GM23338 (cell line): Measurements from ENCODE around the gene LRP1-AS.

ENCODE experiments used
- CREB1 ChIP-seq: fragments of 250-450 bp; sonication (Bioruptor Pico); IDR thresholded peaks from 2 replicates; pipeline ENCODE4 v1.5.0; 2020; ENCODE audit warnings: low read depth, mild to moderate bottlenecking, moderate library complexity
- CTCF ChIP-seq, 2 experiments: fragments of 200-600 bp in 1 of 2; sonication (generic) in 1 of 2; conservative IDR thresholded peaks; 2 replicates each; pipeline versions ENCODE4 v1.5.1 to v1.6.1; 2016 to 2017; ENCODE audit warnings: antibody characterized with exemption in 2 of 2, low read depth in 2 of 2, mild to moderate bottlenecking in 2 of 2, moderate library complexity in 1 of 2
- EZH2 ChIP-seq: fragments of 200-600 bp; sonication (generic); IDR thresholded peaks from one replicate; pipeline ENCODE4 v1.8.0; 2017; ENCODE audit warnings: antibody characterized with exemption, mild to moderate bottlenecking, low read depth; ENCODE audit not compliant: unreplicated experiment
- EZH2phosphoT487 ChIP-seq: fragments of 200-600 bp; sonication (generic); IDR thresholded peaks from one replicate; pipeline ENCODE4 v1.8.1; 2018; ENCODE audit warnings: antibody characterized with exemption; ENCODE audit not compliant: unreplicated experiment
- JUNB ChIP-seq: IDR thresholded peaks from one replicate; pipeline ENCODE4 v1.6.1; 2016; ENCODE audit warnings: antibody characterized with exemption; ENCODE audit not compliant: unreplicated experiment
- POLR2AphosphoS5 ChIP-seq: IDR thresholded peaks from 2 replicates; pipeline ENCODE4 v1.6.1; 2016; ENCODE audit warnings: antibody characterized with exemption, low read depth
- REST ChIP-seq: IDR thresholded peaks from one replicate; pipeline ENCODE4 v1.6.1; 2018; ENCODE audit warnings: antibody characterized with exemption; ENCODE audit not compliant: unreplicated experiment
- STAT1 ChIP-seq: IDR thresholded peaks from one replicate; pipeline ENCODE4 v1.6.1; 2016; ENCODE audit warnings: antibody characterized with exemption; ENCODE audit not compliant: unreplicated experiment

DNA sequence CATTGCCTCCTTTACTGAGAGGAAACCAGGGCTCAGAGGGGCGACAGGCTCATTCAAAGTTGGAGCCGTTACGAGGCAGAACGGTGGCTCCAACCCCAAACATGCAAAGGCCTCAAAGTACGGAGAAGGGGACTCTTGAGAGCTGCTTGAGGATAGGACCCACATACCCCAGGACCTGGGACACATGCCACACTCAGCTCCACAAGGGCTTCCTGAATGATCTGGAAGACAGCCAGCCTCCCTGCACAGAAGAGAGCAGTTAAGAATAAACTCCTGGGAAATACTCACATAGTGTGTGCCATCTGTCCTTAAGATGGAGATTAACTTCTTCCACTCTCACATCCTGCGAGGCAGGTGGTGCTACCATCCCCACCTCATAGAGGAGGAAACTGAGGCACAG is 42.6 kb upstream of the LRP1-AS start:
- no peak for TF ChIP-seq EZH2
- no peak for TF ChIP-seq CTCF (conservative IDR thresholded peaks at IDR 0.05; ENCODE audit: low read depth in 2 of 2)
- TF ChIP-seq EZH2phosphoT487, result no peak
- TF ChIP-seq CREB1 (CRISPR knock-in tag), result no peak
- no peak for TF ChIP-seq REST
- no peak for TF ChIP-seq JUNB
- no peak for TF ChIP-seq POLR2AphosphoS5
- no peak for TF ChIP-seq STAT1
